ENCODE measurements around the gene MAP4K1. TPM values are rescaled to one million over a fixed set of nuclear protein-coding genes. Genes with fewer than 3 reads are reported as not detected.
"Not testable (repeated sequence)": the region's sequence is repeated elsewhere in the genome, so short reads cannot be mapped to it uniquely, and the experiment has no call there.

MAP4K1 gene
- total and polyA plus RNA-seq, 4 donors, result 1.6 to 12.2 (median 5.6) TPM

GRCh38 chr19:38642176-38642575 is 24.4 kb upstream of the MAP4K1 start:
- 54% methylated on average over 5 of the region's 9 CpGs for WGBS (ENCODE audit: insufficient coverage)
- no peak for DNase-seq (ENCODE audit: low read depth in 4 of 6, low spot score in 6 of 6)
- H3K27ac ChIP-seq (ENCODE audit: low read depth, low read length), result no peak overlapping the region

GRCh38 chr19:38640368-38640767 is 22.6 kb upstream of the MAP4K1 start:
- Histone ChIP-seq H3K4me1 (ENCODE audit: control insufficient read depth, insufficient read depth, low read length) (no peaks in the 10 kb centered on the region), H3K9me3 (ENCODE audit: control insufficient read depth, insufficient read depth, low read length) (no peaks in the 10 kb centered on the region), H3K4me3 (ENCODE audit: low read depth, low read length) (no peak overlapping the region), H3K27me3 (ENCODE audit: control insufficient read depth, insufficient read depth, low read length) (no peaks in the 10 kb centered on the region), H3K27ac (ENCODE audit: low read depth, low read length) (no peak overlapping the region), H3K36me3 (ENCODE audit: control insufficient read depth, insufficient read depth, low read length) (peaks cover 31% of the 10 kb centered on the region)
- WGBS (ENCODE audit: insufficient coverage), result 83% methylated on average over 2 of the region's 4 CpGs
- DNase-seq (ENCODE audit: low read depth in 4 of 6, low spot score in 6 of 6), result no peak

More at GRCh38 chr19:38642176-38642575, 24.4 kb upstream of the MAP4K1 start:
- H3K27me3 ChIP-seq (ENCODE audit: control insufficient read depth, insufficient read depth, low read length), result no peaks in the 10 kb centered on the region
- H3K4me1 ChIP-seq (ENCODE audit: control insufficient read depth, insufficient read depth, low read length), result peaks cover 4% of the 10 kb centered on the region
- peaks cover 16% of the 10 kb centered on the region for H3K36me3 ChIP-seq (ENCODE audit: control insufficient read depth, insufficient read depth, low read length)
- H3K4me3 ChIP-seq (ENCODE audit: low read depth, low read length), result no peak overlapping the region
- no peaks in the 10 kb centered on the region for H3K9me3 ChIP-seq (ENCODE audit: control insufficient read depth, insufficient read depth, low read length)

- DNase-seq (ENCODE audit: low read depth in 4 of 6, low spot score in 6 of 6), result no peak
- Histone ChIP-seq H3K27ac (ENCODE audit: low read depth, low read length) (no peak overlapping the region), H3K4me3 (ENCODE audit: low read depth, low read length) (no peak overlapping the region), H3K27me3 (ENCODE audit: control insufficient read depth, insufficient read depth, low read length) (no peaks in the 10 kb centered on the region), H3K4me1 (ENCODE audit: control insufficient read depth, insufficient read depth, low read length) (peaks cover 4% of the 10 kb centered on the region), H3K36me3 (ENCODE audit: control insufficient read depth, insufficient read depth, low read length) (peaks cover 37% of the 10 kb centered on the region), H3K9me3 (ENCODE audit: control insufficient read depth, insufficient read depth, low read length) (no peaks in the 10 kb centered on the region)
- WGBS (ENCODE audit: insufficient coverage), result 68% methylated on average over 2 of the region's 2 CpGs
These were observed 21.9 kb upstream of the MAP4K1 start for GRCh38 chr19:38639679-38640078.

- Histone ChIP-seq H3K27me3 (ENCODE audit: control insufficient read depth, insufficient read depth, low read length) (no peaks in the 10 kb centered on the region), H3K27ac (ENCODE audit: low read depth, low read length) (no peak overlapping the region), H3K4me3 (ENCODE audit: low read depth, low read length) (no peak overlapping the region), H3K36me3 (ENCODE audit: control insufficient read depth, insufficient read depth, low read length) (peaks cover 40% of the 10 kb centered on the region), H3K9me3 (ENCODE audit: control insufficient read depth, insufficient read depth, low read length) (no peaks in the 10 kb centered on the region), H3K4me1 (ENCODE audit: control insufficient read depth, insufficient read depth, low read length) (peaks cover 5% of the 10 kb centered on the region)
- WGBS (ENCODE audit: insufficient coverage), result 85% methylated on average over 3 of the region's 3 CpGs
- no peak for DNase-seq (ENCODE audit: low read depth in 4 of 6, low spot score in 6 of 6)
These were observed 20.7 kb upstream of the MAP4K1 start for GRCh38 chr19:38638461-38638860.

GRCh38 chr19:38635483-38636399 is 18.0 kb upstream of the MAP4K1 start:
- 91% methylated on average over 6 of the region's 17 CpGs for WGBS (ENCODE audit: insufficient coverage)
- no peak overlapping the region for H3K27ac ChIP-seq (ENCODE audit: low read depth, low read length)

GRCh38 chr19:38634757-38635482 is 17.2 kb upstream of the MAP4K1 start:
- Histone ChIP-seq H3K36me3 (ENCODE audit: control insufficient read depth, insufficient read depth, low read length) (peaks cover 67% of the 10 kb centered on the region), H3K27me3 (ENCODE audit: control insufficient read depth, insufficient read depth, low read length) (no peaks in the 10 kb centered on the region), H3K4me1 (ENCODE audit: control insufficient read depth, insufficient read depth, low read length) (peaks cover 5% of the 10 kb centered on the region), H3K9me3 (ENCODE audit: control insufficient read depth, insufficient read depth, low read length) (no peaks in the 10 kb centered on the region), H3K4me3 (ENCODE audit: low read depth, low read length) (no peak overlapping the region), H3K27ac (ENCODE audit: low read depth, low read length) (no peak overlapping the region)
- 72% methylated on average over 16 of the region's 17 CpGs for WGBS (ENCODE audit: insufficient coverage)
- peak in 3 of 6 donors; percentile 65 to 88 (median 86) for DNase-seq (ENCODE audit: low read depth in 4 of 6, low spot score in 6 of 6)

More at GRCh38 chr19:38635483-38636399, 18.0 kb upstream of the MAP4K1 start:
- Histone ChIP-seq H3K36me3 (ENCODE audit: control insufficient read depth, insufficient read depth, low read length) (peaks cover 61% of the 10 kb centered on the region), H3K4me3 (ENCODE audit: low read depth, low read length) (no peak overlapping the region), H3K9me3 (ENCODE audit: control insufficient read depth, insufficient read depth, low read length) (no peaks in the 10 kb centered on the region), H3K4me1 (ENCODE audit: control insufficient read depth, insufficient read depth, low read length) (peaks cover 5% of the 10 kb centered on the region), H3K27me3 (ENCODE audit: control insufficient read depth, insufficient read depth, low read length) (no peaks in the 10 kb centered on the region)
- DNase-seq (ENCODE audit: low read depth in 4 of 6, low spot score in 6 of 6), result no peak

- Histone ChIP-seq H3K4me1 (ENCODE audit: control insufficient read depth, insufficient read depth, low read length) (peaks cover 5% of the 10 kb centered on the region), H3K27ac (ENCODE audit: low read depth, low read length) (no peak overlapping the region), H3K9me3 (ENCODE audit: control insufficient read depth, insufficient read depth, low read length) (no peaks in the 10 kb centered on the region), H3K36me3 (ENCODE audit: control insufficient read depth, insufficient read depth, low read length) (peaks cover 77% of the 10 kb centered on the region), H3K4me3 (ENCODE audit: low read depth, low read length) (no peak overlapping the region), H3K27me3 (ENCODE audit: control insufficient read depth, insufficient read depth, low read length) (no peaks in the 10 kb centered on the region)
- DNase-seq (ENCODE audit: low read depth in 4 of 6, low spot score in 6 of 6), result no peak
- WGBS (ENCODE audit: insufficient coverage), result 91% methylated on average over 14 of the region's 16 CpGs
These were observed 14.9 kb upstream of the MAP4K1 start for GRCh38 chr19:38632476-38633213.

- no CpG with 5 or more reads among the region's 7 CpGs for WGBS (ENCODE audit: insufficient coverage)
- DNase-seq (ENCODE audit: low read depth in 4 of 6, low spot score in 6 of 6); H3K9me3 ChIP-seq (ENCODE audit: control insufficient read depth, insufficient read depth, low read length); H3K27me3 ChIP-seq (ENCODE audit: control insufficient read depth, insufficient read depth, low read length); H3K4me1 ChIP-seq (ENCODE audit: control insufficient read depth, insufficient read depth, low read length); H3K27ac ChIP-seq (ENCODE audit: low read depth, low read length); H3K4me3 ChIP-seq (ENCODE audit: low read depth, low read length): not testable (repeated sequence)
- peaks cover 79% of the 10 kb centered on the region for H3K36me3 ChIP-seq (ENCODE audit: control insufficient read depth, insufficient read depth, low read length)
These were observed 14.2 kb upstream of the MAP4K1 start for GRCh38 chr19:38631811-38632475.

- H3K4me3 ChIP-seq (ENCODE audit: low read depth, low read length); H3K9me3 ChIP-seq (ENCODE audit: control insufficient read depth, insufficient read depth, low read length); H3K27me3 ChIP-seq (ENCODE audit: control insufficient read depth, insufficient read depth, low read length); H3K4me1 ChIP-seq (ENCODE audit: control insufficient read depth, insufficient read depth, low read length); H3K27ac ChIP-seq (ENCODE audit: low read depth, low read length); DNase-seq (ENCODE audit: low read depth in 4 of 6, low spot score in 6 of 6): not testable (repeated sequence)
- peaks cover 81% of the 10 kb centered on the region for H3K36me3 ChIP-seq (ENCODE audit: control insufficient read depth, insufficient read depth, low read length)
- WGBS (ENCODE audit: insufficient coverage), result 70% methylated on average over 6 of the region's 11 CpGs
These were observed 13.5 kb upstream of the MAP4K1 start for GRCh38 chr19:38631301-38631700.

Measured in spinal cord (tissue), 10 donors.